NCI-H1694 treated with DMSO at 0.1 percent for 48 hours (cell line): ENCODE results near the gene DFFA.
"Not testable (repeated sequence)": the region's sequence is repeated elsewhere in the genome, so short reads cannot be mapped to it uniquely, and the experiment has no call there.

Experiments
- DNase-seq: peaks from one replicate; lab custom pipeline; 2025; lab: John Stamatoyannopoulos, UW

The DFFA gene

GRCh38 chr1:10506046-10506676, 33.8 kb upstream of the DFFA start:
- not testable (repeated sequence) for DNase-seq

- no peak for DNase-seq
Measured at GRCh38 chr1:10504249-10504648, 31.9 kb upstream of the DFFA start.

- no peak for DNase-seq
Measured at GRCh38 chr1:10502206-10502605, 29.9 kb upstream of the DFFA start.

- no peak for DNase-seq
Measured at GRCh38 chr1:10498231-10498630, 25.9 kb upstream of the DFFA start.

- DNase-seq = no peak
Measured at GRCh38 chr1:10497109-10497508, 24.8 kb upstream of the DFFA start.

- no peak for DNase-seq
Measured at GRCh38 chr1:10495952-10496351, 23.6 kb upstream of the DFFA start.

- no peak for DNase-seq
Measured at GRCh38 chr1:10495475-10495817, 23.1 kb upstream of the DFFA start.

GRCh38 chr1:10494754-10495474, 22.6 kb upstream of the DFFA start:
- DNase-seq = peak; percentile 41

GRCh38 chr1:10494418-10494753, 22.1 kb upstream of the DFFA start:
- DNase-seq = no peak

- DNase-seq = no peak
Measured at GRCh38 chr1:10490286-10490970, 18.1 kb upstream of the DFFA start.

- no peak for DNase-seq
Measured at GRCh38 chr1:10489291-10490055, 17.1 kb upstream of the DFFA start.

GRCh38 chr1:10484521-10484920, 12.2 kb upstream of the DFFA start:
- no peak for DNase-seq

- DNase-seq = no peak
Measured at GRCh38 chr1:10480614-10481013, 8.3 kb upstream of the DFFA start.

- no peak for DNase-seq
Measured at GRCh38 chr1:10479296-10479695, 7.0 kb upstream of the DFFA start.

- no peak for DNase-seq
Measured at GRCh38 chr1:10475510-10475909, 3.2 kb upstream of the DFFA start.

GRCh38 chr1:10474613-10475507, 2.5 kb upstream of the DFFA start, which contains the start of gene PEX14:
Gene PEX14 (plus strand): TSS chr1:10474950. CDS start chr1:10474967, 17 bp downstream.
- peak; percentile 74 for DNase-seq

GRCh38 chr1:10474309-10474612, 1.9 kb upstream of the DFFA start:
- DNase-seq = not testable (repeated sequence)

- no peak for DNase-seq
Measured at GRCh38 chr1:10473145-10473765, 926 bp upstream of the DFFA start.

GRCh38 chr1:10471411-10472219, 714 bp downstream of the DFFA start:
- no peak for DNase-seq

- no peak for DNase-seq
Measured at GRCh38 chr1:10470043-10470442, 2.3 kb downstream of the DFFA start.
